RWPE2 (cell line): ENCODE measurements around the gene PIN1.

Experiments used
- ATAC-seq: fragments of 200-7000 bp; cut with Tn5 transposase; 3 replicates; pipeline ENCODE4 v1.9.1; 2021; ENCODE audit warnings: low read depth
- DNase-seq: peaks from one replicate; pipeline ENCODE4 v3.0.0-alpha.2; 2020; ENCODE audit warnings: low spot score
- H3K27ac ChIP-seq: fragments of 450-650 bp; 2 replicates; pipeline ENCODE4 v1.5.1; 2017; ENCODE audit warnings: mild to moderate bottlenecking; ENCODE audit not compliant: poor library complexity, severe bottlenecking
- H3K27me3 ChIP-seq: fragments of 250-450 bp; sonication (Bioruptor Pico); 2 replicates; pipeline ENCODE4 v1.5.1; 2021; ENCODE audit warnings: mild to moderate bottlenecking, moderate library complexity; ENCODE audit not compliant: insufficient read depth, poor library complexity, severe bottlenecking
- H3K36me3 ChIP-seq: fragments of 250-450 bp; sonication (Bioruptor Pico); 2 replicates; pipeline ENCODE4 v1.5.1; 2020; ENCODE audit warnings: low read depth, mild to moderate bottlenecking, moderate library complexity
- H3K4me1 ChIP-seq: fragments of 250-450 bp; sonication (Bioruptor Pico); 2 replicates; pipeline ENCODE4 v1.5.1; 2021; ENCODE audit warnings: mild to moderate bottlenecking, moderate library complexity; ENCODE audit not compliant: insufficient read depth, poor library complexity, severe bottlenecking
- H3K4me3 ChIP-seq: fragments of 250-450 bp; sonication (Bioruptor Pico); 2 replicates; pipeline ENCODE4 v1.5.1; 2021; ENCODE audit warnings: mild to moderate bottlenecking, moderate library complexity; ENCODE audit not compliant: severe bottlenecking
- H3K9me3 ChIP-seq: fragments of 250-450 bp; sonication (Bioruptor Pico); 2 replicates; pipeline ENCODE4 v1.5.1; 2021; ENCODE audit warnings: mild to moderate bottlenecking, moderate library complexity; ENCODE audit not compliant: severe bottlenecking
- TF ChIP-seq, protein P1 (sequence below): fragments of 450-650 bp; IDR thresholded peaks from one replicate; pipeline ENCODE4 v1.5.1; 2017; ENCODE audit warnings: mild to moderate bottlenecking, moderate library complexity; ENCODE audit not compliant: poor library complexity, severe bottlenecking

PIN1 gene

DNA sequence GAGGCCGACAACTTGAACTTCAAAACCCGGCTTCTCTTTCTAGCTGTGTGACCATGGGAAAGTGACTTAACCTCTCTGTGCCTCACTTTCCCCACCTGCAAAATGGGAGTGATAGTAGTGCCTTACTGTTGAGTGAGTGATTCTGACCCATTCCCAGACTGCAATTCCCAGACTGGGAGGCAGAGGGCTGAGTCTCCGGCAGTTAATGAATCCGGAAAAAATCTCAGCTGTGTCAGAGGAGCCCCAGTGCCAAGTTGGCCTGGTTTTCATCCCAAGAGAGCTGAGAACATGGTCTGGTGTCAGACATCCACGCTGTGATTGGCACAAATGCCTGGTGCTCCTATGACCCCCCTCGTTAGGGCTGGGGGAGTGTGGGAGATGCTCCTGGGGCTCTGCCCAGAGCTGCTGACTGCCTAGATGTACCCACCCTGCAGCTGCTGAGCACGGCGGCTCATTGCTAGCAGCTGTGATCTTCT is 50.0 kb downstream of the PIN1 start:
- H3K27ac ChIP-seq = no peak overlapping the region
- ATAC-seq (no peak), DNase-seq (no peak)
- no peak overlapping the region for H3K4me3 ChIP-seq
- no peaks in the 10 kb centered on the region for H3K27me3 ChIP-seq
- no peaks in the 10 kb centered on the region for H3K9me3 ChIP-seq
- TF ChIP-seq, protein P1, sequence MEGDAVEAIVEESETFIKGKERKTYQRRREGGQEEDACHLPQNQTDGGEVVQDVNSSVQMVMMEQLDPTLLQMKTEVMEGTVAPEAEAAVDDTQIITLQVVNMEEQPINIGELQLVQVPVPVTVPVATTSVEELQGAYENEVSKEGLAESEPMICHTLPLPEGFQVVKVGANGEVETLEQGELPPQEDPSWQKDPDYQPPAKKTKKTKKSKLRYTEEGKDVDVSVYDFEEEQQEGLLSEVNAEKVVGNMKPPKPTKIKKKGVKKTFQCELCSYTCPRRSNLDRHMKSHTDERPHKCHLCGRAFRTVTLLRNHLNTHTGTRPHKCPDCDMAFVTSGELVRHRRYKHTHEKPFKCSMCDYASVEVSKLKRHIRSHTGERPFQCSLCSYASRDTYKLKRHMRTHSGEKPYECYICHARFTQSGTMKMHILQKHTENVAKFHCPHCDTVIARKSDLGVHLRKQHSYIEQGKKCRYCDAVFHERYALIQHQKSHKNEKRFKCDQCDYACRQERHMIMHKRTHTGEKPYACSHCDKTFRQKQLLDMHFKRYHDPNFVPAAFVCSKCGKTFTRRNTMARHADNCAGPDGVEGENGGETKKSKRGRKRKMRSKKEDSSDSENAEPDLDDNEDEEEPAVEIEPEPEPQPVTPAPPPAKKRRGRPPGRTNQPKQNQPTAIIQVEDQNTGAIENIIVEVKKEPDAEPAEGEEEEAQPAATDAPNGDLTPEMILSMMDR = no peak
- H3K36me3 ChIP-seq = no peaks in the 10 kb centered on the region
- no peaks in the 10 kb centered on the region for H3K4me1 ChIP-seq

GRCh38 chr19:9891609-9892373 is 56.7 kb downstream of the PIN1 start:
- H3K9me3 ChIP-seq = no peaks in the 10 kb centered on the region
- no peaks in the 10 kb centered on the region for H3K36me3 ChIP-seq
- no peaks in the 10 kb centered on the region for H3K27me3 ChIP-seq
- ATAC-seq (no peak; the same call in 2 of the 3 replicates), DNase-seq (no peak)
- TF ChIP-seq, protein P1 = no peak
- H3K27ac ChIP-seq = no peak overlapping the region
- no peak overlapping the region for H3K4me3 ChIP-seq
- no peaks in the 10 kb centered on the region for H3K4me1 ChIP-seq
